Immature natural killer cell (primary cell): ENCODE results near the gene TMEM138. TPM values are rescaled to one million over a fixed set of nuclear protein-coding genes. Genes with fewer than 3 reads are reported as not detected.

ENCODE experiments used
- DNase-seq, 3 donors: peaks; one replicate each; pipeline ENCODE4 v3.0.0; 2022; ENCODE audit warnings: mixed read lengths in 1 of 3
- H3K27ac Mint-ChIP-seq, 6 donors: one replicate each; pipeline ENCODE4 v1.8.0; 2020; ENCODE audit warnings: mixed read lengths in 6 of 6, mild to moderate bottlenecking in 5 of 6, inconsistent platforms in 4 of 6, moderate library complexity in 3 of 6
- H3K27me3 Mint-ChIP-seq, 3 donors: one replicate each; pipeline ENCODE4 v1.8.0; 2020 to 2021; ENCODE audit warnings: low read depth in 3 of 3, mild to moderate bottlenecking in 3 of 3, mixed read lengths in 3 of 3, moderate library complexity in 3 of 3, inconsistent platforms in 1 of 3
- H3K36me3 Mint-ChIP-seq, 3 donors: one replicate each; pipeline ENCODE4 v1.8.0; 2020; ENCODE audit warnings: mixed read lengths in 3 of 3, inconsistent platforms in 2 of 3, mild to moderate bottlenecking in 2 of 3
- H3K4me1 Mint-ChIP-seq, 2 donors: one replicate each; pipeline ENCODE4 v1.8.0; 2020; ENCODE audit warnings: inconsistent platforms in 2 of 2, mild to moderate bottlenecking in 2 of 2, mixed read lengths in 2 of 2, moderate library complexity in 1 of 2
- H3K4me3 Mint-ChIP-seq, 5 donors: one replicate each; pipeline ENCODE4 v1.8.0; 2020; ENCODE audit warnings: mild to moderate bottlenecking in 5 of 5, mixed read lengths in 5 of 5, inconsistent platforms in 3 of 5, moderate library complexity in 3 of 5
- H3K9me3 Mint-ChIP-seq, 6 donors: one replicate each; pipeline ENCODE4 v1.8.0; 2020; ENCODE audit warnings: mild to moderate bottlenecking in 6 of 6, mixed read lengths in 6 of 6, inconsistent platforms in 4 of 6, moderate library complexity in 3 of 6
- polyA plus RNA-seq, 3 donors: library from polyadenylated mRNA; unstranded; fragments of 300-500 nt; fragmentation: Illumina TruSeq; gene quantifications; one replicate each; pipeline ENCODE4 v1.2.3, GENCODE V29; 2021

The TMEM138 gene
- polyA plus RNA-seq, 3 donors from 2014 or later, result 28.4 to 61.4 (median 57.5) TPM

- H3K4me3 Mint-ChIP-seq, result peak overlapping the region; percentile 97 to 100 (median 99)
- peak overlapping the region; percentile 93 to 100 (median 100) for H3K27ac Mint-ChIP-seq
- H3K36me3 Mint-ChIP-seq, result peaks cover 0 to 4% (median 0%) of the 10 kb centered on the region in 3 donors
- no peak for DNase-seq
- H3K4me1 Mint-ChIP-seq, result peaks cover 39 to 44% of the 10 kb centered on the region in 2 donors
- H3K27me3 Mint-ChIP-seq, result peaks cover 0 to 7% (median 4%) of the 10 kb centered on the region in 3 donors
- H3K9me3 Mint-ChIP-seq, result no peaks in the 10 kb centered on the region
Observed at GRCh38 chr11:61361237-61361740, 885 bp upstream of the TMEM138 start.

GRCh38 chr11:61362542-61362875 lies 335 bp downstream of the TMEM138 start:
- no peak for DNase-seq
- H3K36me3 Mint-ChIP-seq, result peaks cover 0 to 13% (median 5%) of the 10 kb centered on the region in 3 donors
- H3K27me3 Mint-ChIP-seq, result peaks cover 0 to 7% (median 4%) of the 10 kb centered on the region in 3 donors
- peak overlapping the region; percentile 93 to 100 (median 100) for H3K27ac Mint-ChIP-seq
- peaks cover 39 to 44% of the 10 kb centered on the region in 2 donors for H3K4me1 Mint-ChIP-seq
- H3K4me3 Mint-ChIP-seq, result peak overlapping the region; percentile 97 to 100 (median 99)
- H3K9me3 Mint-ChIP-seq, result no peaks in the 10 kb centered on the region

GRCh38 chr11:61364012-61364675 lies 2.0 kb downstream of the TMEM138 start:
- Mint-ChIP-seq H3K27me3 (peaks cover 1 to 7% (median 4%) of the 10 kb centered on the region in 3 donors), H3K4me1 (peaks cover 36 to 44% of the 10 kb centered on the region in 2 donors), H3K27ac (peak overlapping the region in 5 of 6 donors; percentile 26 to 100 (median 97)), H3K4me3 (peak overlapping the region; percentile 46 to 100 (median 99)), H3K36me3 (peaks cover 10 to 25% (median 16%) of the 10 kb centered on the region in 3 donors), H3K9me3 (no peaks in the 10 kb centered on the region)
- no peak for DNase-seq

GRCh38 chr11:61367406-61367805 lies 5.2 kb downstream of the TMEM138 start:
- Mint-ChIP-seq H3K27ac (no peak overlapping the region), H3K27me3 (peaks cover 0 to 1% (median under 1%) of the 10 kb centered on the region in 3 donors), H3K4me1 (peaks cover 17 to 19% of the 10 kb centered on the region in 2 donors)

GRCh38 chr11:61368646-61369045 lies 6.5 kb downstream of the TMEM138 start:
- H3K27me3 Mint-ChIP-seq, result peaks cover 0 to 1% (median 0%) of the 10 kb centered on the region in 3 donors
- H3K27ac Mint-ChIP-seq, result peak overlapping the region in 1 of 6 donors; percentile 27
- no peak for DNase-seq
- no peak overlapping the region for H3K4me3 Mint-ChIP-seq
- H3K4me1 Mint-ChIP-seq, result peaks cover 5 to 6% of the 10 kb centered on the region in 2 donors
- peaks cover 13 to 34% (median 17%) of the 10 kb centered on the region in 3 donors for H3K36me3 Mint-ChIP-seq
- no peaks in the 10 kb centered on the region for H3K9me3 Mint-ChIP-seq

More at GRCh38 chr11:61367406-61367805, 5.2 kb downstream of the TMEM138 start:
- H3K36me3 Mint-ChIP-seq, result peaks cover 13 to 34% (median 17%) of the 10 kb centered on the region in 3 donors
- H3K9me3 Mint-ChIP-seq, result no peaks in the 10 kb centered on the region
- no peak overlapping the region for H3K4me3 Mint-ChIP-seq
- no peak for DNase-seq

- H3K27ac Mint-ChIP-seq, result no peak overlapping the region
- peaks cover 13 to 34% (median 17%) of the 10 kb centered on the region in 3 donors for H3K36me3 Mint-ChIP-seq
- no peak for DNase-seq
- H3K4me1 Mint-ChIP-seq, result peaks cover 0 to 1% of the 10 kb centered on the region in 2 donors
- H3K27me3 Mint-ChIP-seq, result peaks cover 0 to 1% (median 0%) of the 10 kb centered on the region in 3 donors
- H3K4me3 Mint-ChIP-seq, result no peak overlapping the region
- H3K9me3 Mint-ChIP-seq, result no peaks in the 10 kb centered on the region
Observed at GRCh38 chr11:61369372-61370348, 7.5 kb downstream of the TMEM138 start.

GRCh38 chr11:61370349-61371005 lies 8.3 kb downstream of the TMEM138 start:
- Mint-ChIP-seq H3K4me1 (peaks cover 0 to 1% of the 10 kb centered on the region in 2 donors), H3K36me3 (peaks cover 13 to 34% (median 17%) of the 10 kb centered on the region in 3 donors), H3K27me3 (peaks cover 0 to 1% (median 0%) of the 10 kb centered on the region in 3 donors), H3K9me3 (no peaks in the 10 kb centered on the region), H3K27ac (peak overlapping the region in 1 of 6 donors; percentile 29), H3K4me3 (no peak overlapping the region)
- DNase-seq, result no peak

GRCh38 chr11:61372659-61373420 lies 10.7 kb downstream of the TMEM138 start:
- Mint-ChIP-seq H3K4me3 (no peak overlapping the region), H3K27ac (no peak overlapping the region), H3K27me3 (peaks cover 0 to 1% (median 0%) of the 10 kb centered on the region in 3 donors), H3K4me1 (peaks cover 0 to 1% of the 10 kb centered on the region in 2 donors), H3K36me3 (peaks cover 10 to 26% (median 16%) of the 10 kb centered on the region in 3 donors), H3K9me3 (no peaks in the 10 kb centered on the region)
- no peak for DNase-seq

GRCh38 chr11:61375761-61376108 lies 13.6 kb downstream of the TMEM138 start:
- Mint-ChIP-seq H3K4me1 (no peaks in the 10 kb centered on the region), H3K27ac (no peak overlapping the region)
- no peak for DNase-seq

GRCh38 chr11:61377461-61378160 lies 15.4 kb downstream of the TMEM138 start:
- DNase-seq, result no peak
- H3K27me3 Mint-ChIP-seq, result no peaks in the 10 kb centered on the region
- no peak overlapping the region for H3K4me3 Mint-ChIP-seq
- no peak overlapping the region for H3K27ac Mint-ChIP-seq
- H3K4me1 Mint-ChIP-seq, result no peaks in the 10 kb centered on the region
- H3K9me3 Mint-ChIP-seq, result no peaks in the 10 kb centered on the region
- peaks cover 0 to 8% (median 7%) of the 10 kb centered on the region in 3 donors for H3K36me3 Mint-ChIP-seq

More at GRCh38 chr11:61375761-61376108, 13.6 kb downstream of the TMEM138 start:
- no peaks in the 10 kb centered on the region for H3K27me3 Mint-ChIP-seq
- peaks cover 4 to 8% (median 7%) of the 10 kb centered on the region in 3 donors for H3K36me3 Mint-ChIP-seq
- no peaks in the 10 kb centered on the region for H3K9me3 Mint-ChIP-seq
- no peak overlapping the region for H3K4me3 Mint-ChIP-seq

- Mint-ChIP-seq H3K36me3 (peaks cover 0 to 8% (median 7%) of the 10 kb centered on the region in 3 donors), H3K27me3 (no peaks in the 10 kb centered on the region), H3K27ac (no peak overlapping the region), H3K9me3 (no peaks in the 10 kb centered on the region), H3K4me1 (no peaks in the 10 kb centered on the region), H3K4me3 (no peak overlapping the region)
- DNase-seq, result no peak
Observed at GRCh38 chr11:61378713-61379313, 16.6 kb downstream of the TMEM138 start.

GRCh38 chr11:61380884-61381283 lies 18.7 kb downstream of the TMEM138 start:
- Mint-ChIP-seq H3K36me3 (peaks cover 0 to 8% (median 7%) of the 10 kb centered on the region in 3 donors), H3K27me3 (no peaks in the 10 kb centered on the region), H3K4me3 (no peak overlapping the region), H3K27ac (no peak overlapping the region), H3K4me1 (peaks cover 3 to 7% of the 10 kb centered on the region in 2 donors), H3K9me3 (no peaks in the 10 kb centered on the region)
- DNase-seq, result no peak
